SW480 (cell line): Measurements from ENCODE around the gene RAX2.
"Not testable (repeated sequence)": the region's sequence is repeated elsewhere in the genome, so short reads cannot be mapped to it uniquely, and the experiment has no call there.

Experiments used
- DNase-seq: peaks from one replicate; pipeline ENCODE4 v3.0.0-alpha.2; 2016; ENCODE audit warnings: low spot score

RAX2 gene

DNA sequence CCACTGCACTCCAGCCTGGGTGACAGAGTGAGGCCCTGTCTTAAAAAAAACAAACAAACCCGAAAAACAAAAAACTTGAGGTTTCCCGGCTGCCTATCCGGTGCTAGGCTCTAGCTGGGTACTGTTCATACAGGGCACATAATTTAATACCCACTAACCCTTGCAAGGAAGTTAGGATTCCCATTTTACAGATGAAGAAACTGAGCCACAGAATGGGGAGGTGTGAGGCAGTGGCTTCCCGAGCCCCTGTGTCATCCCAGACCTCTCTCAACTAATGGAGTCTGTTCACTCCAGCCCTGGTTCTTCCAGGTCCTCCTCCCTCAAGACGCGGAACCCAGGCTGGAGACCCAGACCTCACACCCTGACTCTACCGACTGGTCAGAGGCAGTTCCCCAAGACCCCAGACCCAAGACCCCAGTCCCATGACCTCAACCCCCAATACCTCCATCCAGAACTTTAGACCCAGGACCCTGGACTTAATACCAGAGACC lies 11.1 kb downstream of the RAX2 start:
- no peak for DNase-seq

DNA sequence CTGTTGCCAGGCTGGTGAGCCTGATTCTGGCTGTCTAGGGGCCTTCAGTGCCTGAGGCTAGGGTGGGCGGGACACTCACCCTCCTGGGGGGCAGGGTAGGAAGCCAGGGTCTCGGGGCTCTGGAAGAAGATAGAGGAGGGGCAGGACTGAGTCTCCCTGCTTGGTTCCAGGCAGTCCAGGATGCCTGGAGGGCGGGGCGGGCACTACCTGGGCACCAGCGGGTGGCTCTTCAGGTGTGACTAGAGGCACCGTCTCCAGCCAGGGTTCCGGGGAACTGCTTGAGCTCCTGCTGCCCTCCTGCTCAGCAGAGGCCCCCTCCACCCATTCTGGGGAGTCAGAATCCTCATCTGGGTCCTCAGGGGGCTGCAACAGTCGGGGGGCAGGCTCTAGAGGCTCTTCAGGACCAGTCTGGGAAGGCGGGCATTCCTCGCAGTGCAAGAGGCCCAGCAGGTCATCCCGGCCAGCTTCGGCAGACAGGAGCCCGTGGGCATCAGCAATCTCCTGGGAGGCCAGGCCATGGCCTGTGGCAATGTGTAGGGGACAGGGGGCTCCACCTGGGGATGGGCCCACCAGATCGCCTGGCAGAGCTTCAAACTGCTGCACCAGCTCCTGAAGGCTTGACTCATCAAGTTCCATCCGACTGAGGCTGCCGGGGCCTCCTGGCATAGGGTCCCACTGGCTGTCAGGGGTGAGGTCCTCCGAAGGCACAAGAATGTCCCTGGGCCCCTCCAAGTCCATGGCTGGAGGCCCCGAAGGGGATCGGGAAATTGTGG lies 12.4 kb downstream of the RAX2 start:
- DNase-seq = no peak

DNA sequence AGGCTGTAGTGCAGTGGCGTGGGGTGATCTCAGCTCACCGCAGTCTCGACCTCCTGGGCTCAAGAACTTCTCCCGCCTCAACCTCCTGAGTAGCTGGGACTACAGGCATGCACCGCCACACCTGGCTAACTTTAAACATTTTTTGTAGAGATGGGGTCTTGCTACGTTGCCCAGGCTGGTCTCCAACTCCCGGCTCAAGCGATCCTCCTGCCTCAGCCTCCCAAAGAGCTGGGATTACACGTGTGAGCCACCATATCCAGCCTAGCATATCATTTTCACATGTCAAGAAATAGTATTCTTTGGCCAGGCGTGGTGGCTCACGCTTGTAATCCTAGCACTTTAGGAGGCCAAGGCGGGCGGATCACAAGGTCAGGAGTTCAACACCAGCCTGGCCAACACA lies 13.7 kb downstream of the RAX2 start:
- not testable (repeated sequence) for DNase-seq

DNA sequence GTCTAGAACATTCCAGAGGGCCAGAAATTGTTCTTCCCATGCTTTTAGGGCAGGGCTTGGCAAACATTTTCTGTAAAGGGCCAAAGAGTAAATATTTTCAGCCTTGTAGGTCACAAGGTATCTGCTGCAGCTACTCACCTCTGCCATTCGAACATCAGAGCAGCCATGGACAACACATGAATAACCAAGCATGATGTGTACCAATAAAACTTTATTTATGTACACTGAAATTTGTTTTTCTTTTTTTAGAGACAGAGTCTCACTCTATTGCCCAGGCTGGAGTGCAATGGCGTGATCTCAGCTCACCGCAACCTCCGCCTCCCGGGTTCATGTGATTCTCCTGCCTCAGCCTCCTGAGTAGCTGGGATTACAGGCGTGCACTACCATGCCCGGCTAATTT lies 14.3 kb downstream of the RAX2 start:
- not testable (repeated sequence) for DNase-seq

DNA sequence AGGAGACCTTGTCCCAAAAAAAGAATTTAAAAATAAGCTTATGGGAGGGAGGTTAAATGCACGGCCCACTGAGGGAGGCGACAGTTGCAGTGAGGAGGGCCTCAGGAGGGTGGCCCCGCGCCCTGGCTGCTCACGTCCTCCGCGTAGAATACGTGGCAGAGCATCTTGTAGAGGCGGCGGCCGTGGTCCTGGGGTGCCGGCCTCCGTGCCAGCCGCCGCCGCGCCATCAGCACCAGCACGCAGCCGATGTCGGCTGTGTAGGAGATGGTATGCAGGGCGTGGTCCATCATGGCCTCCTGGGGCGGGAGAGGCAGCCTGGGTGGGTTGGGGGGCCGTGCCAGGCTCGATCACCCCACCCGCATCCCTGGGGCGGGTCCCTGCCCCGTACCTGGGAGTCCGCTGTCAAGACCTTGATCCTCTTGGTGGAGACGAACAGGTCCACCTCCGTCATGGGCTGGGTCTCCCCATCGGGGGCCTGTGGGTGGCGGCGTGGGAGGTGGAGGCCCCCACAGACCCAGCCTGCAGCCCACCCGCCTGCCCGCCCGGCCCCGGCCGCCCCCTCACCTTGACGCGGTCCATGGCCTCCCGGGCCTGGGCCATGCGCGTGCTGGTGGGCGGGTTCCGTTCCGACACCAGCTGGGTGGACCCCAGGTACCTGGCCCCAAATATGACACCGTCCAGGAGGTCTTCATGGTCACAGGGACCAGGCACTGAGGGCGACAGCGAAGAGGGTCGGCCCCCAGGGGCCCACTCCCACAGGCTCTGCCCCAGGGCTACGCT lies 18.2 kb downstream of the RAX2 start:
- DNase-seq = no peak

DNA sequence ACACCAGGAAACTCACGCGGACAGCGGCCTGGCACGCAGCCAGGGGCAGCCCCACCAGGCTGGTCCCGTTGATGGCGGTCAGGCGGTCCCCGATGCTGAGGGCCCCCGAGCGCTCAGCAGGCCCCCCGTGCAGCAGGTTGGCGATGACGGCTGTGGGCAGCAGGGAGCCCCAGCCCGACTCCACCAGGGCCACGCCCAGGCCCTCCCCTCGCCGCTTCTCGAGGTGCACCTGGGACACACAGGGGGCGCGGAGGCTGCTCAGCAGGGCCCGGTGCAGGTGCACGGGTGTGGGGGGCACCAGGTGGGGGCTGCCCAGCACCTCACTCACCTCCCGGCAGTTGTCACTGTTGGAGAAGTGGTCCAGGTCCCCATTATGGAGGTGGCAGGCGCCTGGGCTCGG lies 19.5 kb downstream of the RAX2 start:
- no peak for DNase-seq

DNA sequence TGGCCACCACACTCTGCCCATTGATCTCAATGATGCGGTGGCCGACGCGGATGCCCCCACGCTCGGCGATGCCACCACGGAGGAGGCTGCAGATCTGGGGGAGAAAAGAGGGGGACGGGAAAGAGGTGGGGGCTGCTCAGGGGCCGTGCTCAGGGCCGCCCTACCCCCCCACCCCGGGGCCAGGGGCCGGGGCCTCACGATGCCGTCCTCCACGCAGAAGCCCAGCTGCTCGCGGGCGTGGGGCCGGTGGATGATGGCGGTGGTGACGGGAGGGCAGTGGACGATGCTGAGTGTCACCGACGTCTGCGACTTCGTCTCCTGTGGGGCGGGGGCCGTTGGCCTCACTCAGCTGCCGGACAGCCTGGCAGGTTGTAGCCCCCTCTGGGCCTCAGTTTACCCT lies 20.8 kb downstream of the RAX2 start:
- DNase-seq = no peak

DNA sequence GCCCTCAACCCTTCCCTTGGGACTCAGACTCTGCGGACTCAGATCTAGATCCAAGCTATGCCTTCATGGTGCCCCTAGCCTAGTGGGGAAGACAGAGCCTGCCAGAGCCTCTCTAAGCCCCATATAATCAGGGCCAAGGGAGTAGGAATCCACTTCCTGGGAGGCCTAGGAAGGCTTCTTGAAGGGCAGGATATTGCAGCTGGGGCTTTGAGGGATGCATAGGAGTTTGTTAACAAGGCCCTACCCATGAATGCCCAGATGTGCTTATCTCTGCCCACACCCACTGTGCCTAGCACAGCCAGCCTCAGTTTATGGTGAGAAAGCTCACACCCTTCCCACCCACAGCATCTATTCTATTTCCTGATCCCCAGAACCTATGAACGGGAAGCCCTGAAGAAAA lies 21.8 kb downstream of the RAX2 start:
- DNase-seq = no peak

DNA sequence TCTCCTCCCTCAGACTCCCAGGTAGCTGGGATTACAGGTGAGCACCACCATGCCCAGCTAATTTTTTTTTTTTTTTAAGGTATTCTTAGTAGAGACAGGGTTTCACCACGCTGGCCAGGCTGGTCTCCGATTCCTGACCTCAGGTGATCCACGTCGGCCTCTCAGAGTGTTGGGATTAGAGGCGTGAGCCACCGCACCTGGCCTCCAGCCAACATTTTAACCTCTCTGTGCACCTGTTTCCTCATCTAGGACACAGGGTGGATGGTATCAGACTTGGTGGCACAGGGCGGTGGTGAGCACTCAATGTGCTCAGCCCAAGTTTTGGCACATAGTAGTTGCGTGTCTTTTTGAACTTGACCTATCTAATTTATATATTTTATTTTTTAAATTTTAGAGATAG lies 23.1 kb downstream of the RAX2 start:
- DNase-seq = no peak

DNA sequence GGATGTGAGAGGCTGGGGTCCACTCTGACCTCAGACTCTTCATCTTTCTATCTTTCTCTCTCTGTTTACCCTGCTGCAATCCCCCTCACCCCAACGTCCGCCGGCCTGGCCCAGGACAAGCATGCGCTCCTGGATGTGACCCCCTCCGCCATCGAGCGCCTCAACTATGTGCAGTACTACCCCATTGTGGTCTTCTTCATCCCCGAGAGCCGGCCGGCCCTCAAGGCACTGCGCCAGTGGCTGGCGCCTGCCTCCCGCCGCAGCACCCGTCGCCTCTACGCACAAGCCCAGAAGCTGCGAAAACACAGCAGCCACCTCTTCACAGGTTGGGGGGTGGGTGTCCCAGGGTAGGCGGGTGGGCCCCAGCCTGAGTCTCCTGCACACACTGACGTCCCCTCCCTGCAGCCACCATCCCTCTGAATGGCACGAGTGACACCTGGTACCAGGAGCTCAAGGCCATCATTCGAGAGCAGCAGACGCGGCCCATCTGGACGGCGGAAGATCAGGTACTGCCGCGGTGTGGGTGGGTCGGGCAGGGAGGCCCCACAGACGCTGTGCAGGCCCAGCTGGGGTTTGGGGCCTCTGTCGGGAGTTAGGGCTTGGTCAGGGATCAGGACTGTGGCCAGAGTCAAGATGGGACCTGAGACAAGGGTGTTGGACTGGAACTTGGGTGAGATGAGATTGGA lies 25.5 kb downstream of the RAX2 start:
- no peak for DNase-seq

DNA sequence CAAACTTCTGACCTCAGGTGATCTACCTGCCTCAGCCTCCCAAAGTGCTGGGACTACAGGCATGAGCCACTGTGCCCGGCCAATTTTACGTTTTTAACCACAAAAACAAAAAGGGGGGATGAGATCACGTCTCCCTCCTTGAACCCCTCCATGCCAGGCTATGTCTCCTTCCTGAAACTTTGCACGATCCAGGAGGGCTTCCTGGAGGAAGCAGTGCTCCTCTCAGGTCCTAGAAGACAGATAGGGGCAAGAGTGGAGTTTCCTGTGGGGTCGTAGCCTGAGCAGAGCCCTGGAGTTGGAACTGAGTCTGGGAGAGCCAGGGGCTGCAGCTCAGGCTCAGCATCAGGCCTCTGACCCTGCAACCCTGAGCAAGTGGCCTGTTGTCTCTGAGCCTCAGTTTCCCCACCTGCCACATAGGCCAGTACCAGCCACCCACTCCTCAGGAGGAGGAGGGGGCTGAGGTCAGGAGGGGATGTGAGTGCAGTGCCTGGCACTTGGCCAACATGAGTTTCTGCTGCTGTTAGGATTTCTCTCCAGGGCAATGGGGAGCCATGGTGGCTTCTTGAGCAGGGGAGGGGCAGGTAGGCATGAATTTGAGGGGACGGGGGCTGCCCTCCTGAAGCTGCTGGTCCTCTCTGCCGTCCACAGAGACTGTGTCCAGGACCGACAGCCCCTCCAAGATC lies 26.5 kb downstream of the RAX2 start:
- no peak for DNase-seq

DNA sequence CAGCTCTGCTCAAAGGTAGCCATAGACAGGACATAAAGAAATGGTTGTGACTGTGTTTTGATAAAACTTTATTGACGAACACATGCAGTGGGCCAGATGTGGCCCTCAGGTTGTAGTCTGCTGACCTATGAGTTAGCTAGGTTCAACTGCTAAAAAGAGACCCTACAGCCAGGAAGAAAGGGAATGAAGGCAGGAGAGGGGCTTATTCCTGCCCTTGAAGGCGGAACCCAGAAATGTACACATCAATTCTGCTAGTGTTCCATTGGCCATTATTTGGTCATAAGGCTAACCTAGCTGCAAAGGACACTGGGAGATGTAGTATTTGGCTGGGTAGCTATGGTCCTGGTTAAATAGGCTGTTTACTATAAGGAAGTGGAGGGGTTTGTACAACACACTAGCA lies 28.5 kb downstream of the RAX2 start:
- no peak for DNase-seq

DNA sequence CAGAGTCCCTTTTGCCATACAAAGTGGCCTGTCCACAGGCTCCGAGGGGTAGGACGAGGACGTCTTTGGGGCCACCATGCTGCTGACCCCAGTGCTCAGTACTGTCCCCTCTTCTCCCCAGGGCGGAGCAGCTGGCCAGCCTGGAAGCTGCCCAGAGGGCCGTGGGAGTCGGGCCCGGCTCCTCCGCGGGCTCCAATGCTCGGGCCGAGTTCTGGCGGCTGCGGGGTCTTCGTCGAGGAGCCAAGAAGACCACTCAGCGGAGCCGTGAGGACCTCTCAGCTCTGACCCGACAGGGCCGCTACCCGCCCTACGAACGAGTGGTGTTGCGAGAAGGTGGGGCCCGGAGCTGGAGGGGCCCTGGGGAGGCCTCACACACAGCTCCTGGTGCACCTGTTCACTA lies 31.6 kb downstream of the RAX2 start:
- DNase-seq = no peak

DNA sequence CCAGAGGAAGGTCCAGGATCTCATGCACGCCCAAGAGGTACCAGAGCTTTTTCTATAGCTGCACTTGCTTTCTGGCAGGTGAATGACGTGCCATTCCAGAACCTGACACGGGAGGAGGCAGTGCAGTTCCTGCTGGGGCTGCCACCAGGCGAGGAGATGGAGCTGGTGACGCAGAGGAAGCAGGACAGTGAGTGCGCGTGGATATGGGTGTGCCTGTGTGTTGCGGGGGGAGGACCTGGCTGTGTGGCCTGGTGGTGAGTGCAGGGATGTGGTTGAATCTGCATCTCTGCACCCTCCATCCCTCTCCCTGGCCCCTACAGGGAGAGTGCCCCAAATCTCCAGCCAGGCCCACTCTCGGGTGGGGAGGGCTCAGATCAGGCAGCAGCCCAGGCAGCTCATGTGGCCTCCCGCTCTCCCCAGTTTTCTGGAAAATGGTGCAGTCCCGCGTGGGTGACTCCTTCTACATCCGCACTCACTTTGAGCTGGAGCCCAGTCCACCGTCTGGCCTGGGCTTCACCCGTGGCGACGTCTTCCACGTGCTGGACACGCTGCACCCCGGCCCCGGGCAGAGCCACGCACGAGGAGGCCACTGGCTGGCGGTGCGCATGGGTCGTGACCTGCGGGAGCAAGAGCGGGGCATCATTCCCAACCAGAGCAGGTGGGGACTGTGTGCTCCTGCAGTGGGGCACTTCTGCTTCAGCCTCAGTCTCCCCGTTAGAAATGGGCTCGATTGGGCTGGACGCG lies 33.4 kb downstream of the RAX2 start:
- DNase-seq = no peak

DNA sequence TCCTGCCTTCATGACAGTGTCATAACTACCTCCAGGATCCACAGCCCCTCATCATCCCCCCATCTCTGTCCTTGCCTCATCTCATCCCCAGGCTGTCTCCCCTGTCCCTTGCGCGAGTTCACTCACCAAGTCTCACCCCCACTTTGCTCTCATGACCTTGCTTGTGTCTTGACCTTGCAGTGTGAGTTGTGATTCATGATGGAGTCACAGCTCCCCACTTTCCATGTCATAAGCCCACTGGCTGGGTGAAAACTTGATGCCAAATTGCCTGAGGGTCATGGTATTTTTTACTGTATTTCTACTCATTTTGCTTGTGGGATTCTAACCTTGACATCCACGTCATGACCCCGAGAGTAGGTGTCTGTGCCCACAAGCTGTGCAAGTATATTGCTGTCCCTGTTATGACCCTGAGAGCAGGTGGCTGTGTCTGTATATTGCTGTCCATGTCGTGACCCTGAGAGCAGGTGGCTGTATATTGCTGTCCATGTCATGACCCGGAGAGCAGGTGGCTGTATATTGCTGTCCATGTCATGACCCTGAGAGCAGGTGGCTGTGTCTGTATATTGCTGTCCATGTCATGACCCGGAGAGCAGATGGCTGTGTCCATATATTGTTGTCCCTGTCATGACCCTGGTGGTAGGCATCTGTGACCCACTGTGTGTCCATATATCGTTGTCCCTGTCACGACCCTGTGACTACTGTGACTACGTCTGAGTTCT lies 34.4 kb downstream of the RAX2 start:
- no peak for DNase-seq

DNA sequence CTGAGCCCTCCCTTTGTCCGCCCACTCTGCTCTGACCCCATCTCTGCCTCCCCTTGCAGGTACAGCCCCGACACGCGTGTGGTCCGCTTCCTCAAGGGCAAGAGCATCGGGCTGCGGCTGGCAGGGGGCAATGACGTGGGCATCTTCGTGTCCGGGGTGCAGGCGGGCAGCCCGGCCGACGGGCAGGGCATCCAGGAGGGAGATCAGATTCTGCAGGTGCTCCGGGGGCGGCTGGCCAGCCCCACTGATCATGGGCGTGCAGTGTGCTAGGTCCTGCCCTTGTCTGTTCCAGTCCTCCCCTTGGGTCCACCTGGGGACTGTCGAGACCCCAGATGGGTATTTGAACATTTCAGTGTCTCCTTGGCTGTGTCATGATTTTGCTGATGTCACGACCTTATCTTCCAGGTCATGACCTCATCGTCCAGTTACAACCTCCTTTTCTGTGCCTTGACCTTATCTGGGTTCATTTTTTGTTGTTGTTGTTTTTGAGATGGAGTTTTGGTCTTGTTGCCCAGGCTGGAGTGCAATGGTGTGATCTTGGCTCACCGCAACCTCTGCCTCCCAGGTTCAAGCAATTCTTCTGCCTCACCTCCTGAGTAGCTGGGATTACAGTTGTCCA lies 35.8 kb downstream of the RAX2 start:
- no peak for DNase-seq

DNA sequence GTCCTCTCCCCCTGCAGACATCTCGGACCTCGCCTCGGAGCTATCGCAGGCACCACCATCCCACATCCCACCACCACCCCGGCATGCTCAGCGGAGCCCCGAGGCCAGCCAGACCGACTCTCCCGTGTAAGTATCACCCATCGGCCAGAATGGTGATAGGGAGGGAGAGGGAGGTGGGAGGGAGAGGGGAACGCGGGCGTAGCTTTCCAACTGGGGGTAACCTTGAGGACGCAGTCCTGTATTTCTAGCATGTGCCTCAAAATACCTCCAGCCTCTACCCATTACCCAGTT lies 37.8 kb downstream of the RAX2 start:
- DNase-seq = no peak

DNA sequence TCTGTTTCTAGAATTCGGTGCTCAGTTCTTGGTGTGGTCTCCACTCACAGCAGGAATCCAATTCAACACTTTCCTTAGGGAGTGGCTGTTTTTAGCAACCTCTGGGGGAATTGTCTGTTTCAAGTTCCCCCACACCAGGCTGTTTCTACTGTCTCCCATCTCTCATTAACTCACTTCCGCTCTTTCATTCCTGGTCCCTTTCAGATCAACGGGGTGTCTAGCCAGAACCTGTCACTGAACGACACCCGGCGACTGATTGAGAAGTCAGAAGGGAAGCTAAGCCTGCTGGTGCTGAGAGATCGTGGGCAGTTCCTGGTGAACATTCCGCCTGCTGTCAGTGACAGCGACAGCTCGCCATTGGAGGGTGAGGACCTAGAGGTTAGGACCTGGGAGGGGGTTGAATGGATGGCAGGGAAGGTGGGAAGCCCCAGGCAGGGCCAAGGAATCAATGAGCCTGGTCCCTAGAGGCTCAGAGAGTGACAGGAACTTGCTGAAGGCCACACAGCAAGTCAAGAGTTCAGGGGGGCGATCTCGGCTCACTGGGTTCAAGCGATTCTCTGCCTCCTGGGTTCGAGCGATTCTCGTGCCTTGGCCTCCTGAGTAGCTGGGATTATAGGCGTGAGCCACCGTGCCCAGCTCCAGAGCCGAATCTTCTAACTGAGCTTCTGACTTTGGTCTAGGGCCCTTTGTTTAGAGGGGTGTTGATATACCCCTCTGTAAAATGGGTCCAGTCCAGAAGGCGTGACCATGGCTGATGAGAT lies 38.3 kb downstream of the RAX2 start:
- no peak for DNase-seq

DNA sequence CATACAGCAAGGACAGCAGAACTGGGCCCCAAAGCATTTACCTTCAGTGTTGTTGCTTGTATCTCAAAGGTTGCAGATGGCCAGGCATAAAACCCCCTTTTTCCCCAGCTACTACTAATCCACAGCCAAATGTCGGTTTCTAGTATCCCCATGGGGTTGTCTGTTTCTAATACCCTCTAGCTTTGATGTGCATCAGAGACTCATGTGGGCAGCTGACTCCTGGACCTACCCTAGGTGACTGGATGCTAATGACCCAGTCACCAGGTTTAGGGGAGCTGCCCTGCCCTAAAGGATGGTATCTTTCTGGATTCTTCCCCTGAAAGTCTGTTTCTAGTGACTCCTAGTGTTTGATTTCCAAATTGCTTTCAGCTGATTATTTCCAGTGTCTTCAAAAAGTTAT lies 39.9 kb downstream of the RAX2 start:
- DNase-seq = no peak

DNA sequence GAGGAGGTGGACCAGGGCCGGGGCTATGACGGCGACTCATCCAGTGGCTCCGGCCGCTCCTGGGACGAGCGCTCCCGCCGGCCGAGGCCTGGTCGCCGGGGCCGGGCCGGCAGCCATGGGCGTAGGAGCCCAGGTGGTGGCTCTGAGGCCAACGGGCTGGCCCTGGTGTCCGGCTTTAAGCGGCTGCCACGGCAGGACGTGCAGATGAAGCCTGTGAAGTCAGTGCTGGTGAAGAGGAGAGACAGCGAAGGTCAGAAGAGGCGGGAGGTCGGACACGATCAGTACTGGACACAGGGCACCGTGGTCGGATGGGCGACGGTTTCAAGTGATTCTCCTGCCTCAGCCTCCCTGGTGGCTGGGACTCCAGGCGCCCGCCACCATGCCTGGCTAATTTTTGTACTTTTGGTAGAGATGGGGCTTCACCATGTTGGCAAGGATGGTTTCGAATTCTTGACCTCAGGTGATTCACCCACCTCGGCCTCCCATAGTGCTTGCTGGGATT lies 41.5 kb downstream of the RAX2 start:
- DNase-seq = no peak
